ENCODE results near the gene FREY1.

GRCh38 chr11:45894555-45895247, 12.4 kb downstream of the FREY1 start:
- TF ChIP-seq CTCF (IDR thresholded peaks at IDR 0.05) (no peak), POLR2AphosphoS5 (IDR thresholded peaks at IDR 0.05) (no peak), POLR2A (IDR thresholded peaks at IDR 0.05) (no peak)
